Neural progenitor cell (in vitro differentiated cells): Measurements from ENCODE around the gene LBH. TPM values are rescaled to one million over a fixed set of nuclear protein-coding genes. Genes with fewer than 3 reads are reported as not detected.

ENCODE experiments used
- DNase-seq: peaks from one replicate; pipeline ENCODE4 v3.0.0-alpha.2; 2016; ENCODE audit warnings: low spot score
- H2AFZ ChIP-seq: fragments of 200-600 bp; sonication (generic); replicated peaks from 2 replicates; pipeline ENCODE4 v1.6.1; 2016; ENCODE audit warnings: antibody characterized with exemption
- H3F3A ChIP-seq: fragments of 200-600 bp; sonication (generic); 2 replicates; pipeline ENCODE4 v1.6.1; 2016; ENCODE audit warnings: antibody characterized with exemption, low read depth
- H3K27ac ChIP-seq: fragments of 200-600 bp; sonication (generic); 2 replicates; pipeline ENCODE4 v1.5.1; 2016; ENCODE audit warnings: mild to moderate bottlenecking
- H3K27me3 ChIP-seq: fragments of 200-600 bp; sonication (generic); 2 replicates; pipeline ENCODE4 v1.6.1; 2016; ENCODE audit warnings: mild to moderate bottlenecking, moderate library complexity
- H3K36me3 ChIP-seq: fragments of 200-600 bp; sonication (generic); 2 replicates; pipeline ENCODE4 v1.5.1; 2016
- H3K4me1 ChIP-seq: fragments of 200-600 bp; sonication (generic); 2 replicates; pipeline ENCODE4 v1.6.1; 2016; ENCODE audit warnings: mixed run types
- H3K4me2 ChIP-seq: fragments of 200-600 bp; sonication (generic); 2 replicates; pipeline ENCODE4 v1.6.1; 2016
- H3K4me3 ChIP-seq: fragments of 200-600 bp; sonication (generic); 2 replicates; pipeline ENCODE4 v1.5.1; 2016
- H3K79me2 ChIP-seq: fragments of 200-600 bp; sonication (generic); 2 replicates; pipeline ENCODE4 v1.6.1; 2016; ENCODE audit warnings: low read depth
- H3K9ac ChIP-seq: fragments of 200-600 bp; sonication (generic); 2 replicates; pipeline ENCODE4 v1.6.1; 2016
- H3K9me3 ChIP-seq: fragments of 200-600 bp; sonication (generic); 2 replicates; pipeline ENCODE4 v1.5.1; 2016; ENCODE audit warnings: low read depth
- H4K20me1 ChIP-seq: fragments of 200-600 bp; sonication (generic); 2 replicates; pipeline ENCODE4 v1.6.1; 2016; ENCODE audit warnings: low read depth
- H3K27ac Mint-ChIP-seq: 3 replicates; pipeline ENCODE4 v1.8.0; 2021; ENCODE audit warnings: mixed read lengths
- H3K27me3 Mint-ChIP-seq: 2 replicates; pipeline ENCODE4 v1.8.0; 2022; ENCODE audit warnings: low read depth, mild to moderate bottlenecking, inconsistent platforms, moderate library complexity, mixed read lengths; ENCODE audit not compliant: insufficient read depth
- H3K36me3 Mint-ChIP-seq: 3 replicates; pipeline ENCODE4 v1.8.0; 2021; ENCODE audit warnings: mixed read lengths
- H3K4me1 Mint-ChIP-seq: 3 replicates; pipeline ENCODE4 v1.8.0; 2021; ENCODE audit warnings: mixed read lengths
- H3K4me3 Mint-ChIP-seq: 3 replicates; pipeline ENCODE4 v1.8.0; 2021; ENCODE audit warnings: mild to moderate bottlenecking, moderate library complexity, mixed read lengths
- H3K9me3 Mint-ChIP-seq: 3 replicates; pipeline ENCODE4 v1.8.0; 2020; ENCODE audit warnings: mixed read lengths
- EZH2 ChIP-seq: fragments of 200-600 bp; sonication (generic); IDR thresholded peaks from 2 replicates; pipeline ENCODE4 v1.6.1; 2017; ENCODE audit warnings: antibody characterized with exemption, mild to moderate bottlenecking, moderate library complexity
- EZH2phosphoT487 ChIP-seq: fragments of 200-600 bp; sonication (generic); IDR thresholded peaks from 2 replicates; pipeline ENCODE4 v1.6.1; 2017; ENCODE audit warnings: antibody characterized with exemption
- total RNA-seq: library from RNA; depleted of rRNA; stranded (reverse); fragments of >200 nt; gene quantifications from 2 replicates; pipeline ENCODE4 v1.2.3, GENCODE V29; 2015; ENCODE audit warnings: low replicate concordance
- TF ChIP-seq, protein P1 (sequence below): fragments of 200-600 bp; sonication (generic); IDR thresholded peaks from 2 replicates; pipeline ENCODE4 v1.5.1; 2017; ENCODE audit warnings: antibody characterized with exemption, mild to moderate bottlenecking

Gene LBH
- total RNA-seq, 1 donor from 2014 or later: 4.2 TPM

DNA sequence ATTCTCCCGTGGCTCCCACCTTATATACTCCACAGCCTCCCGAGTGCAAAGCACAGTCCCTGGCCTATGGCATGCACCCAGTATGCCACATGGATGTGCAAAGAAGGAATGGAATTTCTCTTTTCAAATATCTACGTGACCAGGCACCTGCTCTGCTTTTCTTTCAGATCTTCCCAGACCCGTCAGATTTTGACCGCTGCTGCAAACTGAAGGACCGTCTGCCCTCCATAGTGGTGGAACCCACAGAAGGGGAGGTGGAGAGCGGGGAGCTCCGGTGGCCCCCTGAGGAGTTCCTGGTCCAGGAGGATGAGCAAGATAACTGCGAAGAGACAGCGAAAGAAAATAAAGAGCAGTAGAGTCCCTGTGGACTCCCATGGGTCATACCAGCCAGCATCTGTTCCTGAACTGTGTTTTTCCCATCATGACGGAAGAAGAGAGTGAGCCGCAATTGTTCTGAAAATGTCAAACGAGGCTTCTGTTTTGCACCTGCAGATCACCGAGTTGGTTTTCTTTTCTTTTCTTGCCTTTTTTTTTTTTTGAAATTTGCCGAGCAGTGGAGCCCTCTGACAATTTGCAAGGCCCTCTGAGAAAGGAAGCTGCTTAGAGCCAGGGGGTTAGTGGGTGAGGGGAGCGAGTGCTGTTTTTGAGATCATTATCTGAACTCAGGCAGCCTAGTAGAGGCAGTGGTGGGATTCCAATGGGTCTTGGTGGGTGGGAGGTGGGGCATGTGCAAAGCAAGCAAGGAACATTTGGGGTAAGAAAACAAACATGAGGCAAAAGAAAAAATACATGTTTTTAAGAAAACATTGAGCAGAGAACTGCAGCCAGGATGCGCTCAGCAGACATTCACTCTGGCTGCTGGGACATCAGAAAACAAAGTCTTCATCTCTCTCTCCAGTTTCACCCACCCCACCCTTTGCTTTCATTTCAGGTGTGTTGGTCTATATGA, 26.2 kb downstream of the LBH start:
- Mint-ChIP-seq H3K27me3 (peaks cover 4% of the 10 kb centered on the region), H3K36me3 (peaks cover 16% of the 10 kb centered on the region), H3K27ac (peak overlapping the region; percentile 44), H3K4me1 (peaks cover 13% of the 10 kb centered on the region), H3K4me3 (no peak overlapping the region), H3K9me3 (peaks cover 14% of the 10 kb centered on the region)
- Histone ChIP-seq H3K36me3 (no peaks in the 10 kb centered on the region), H3K27ac (no peak overlapping the region), H3F3A (no peaks in the 10 kb centered on the region), H3K4me1 (peaks cover 12% of the 10 kb centered on the region), H3K4me3 (no peak overlapping the region), H3K9me3 (no peaks in the 10 kb centered on the region), H3K4me2 (no peak overlapping the region), H3K79me2 (no peaks in the 10 kb centered on the region), H2AFZ (no peak overlapping the region), H3K27me3 (no peaks in the 10 kb centered on the region), H4K20me1 (no peaks in the 10 kb centered on the region), H3K9ac (no peak overlapping the region)
- DNase-seq: no peak
- TF ChIP-seq, protein P1, sequence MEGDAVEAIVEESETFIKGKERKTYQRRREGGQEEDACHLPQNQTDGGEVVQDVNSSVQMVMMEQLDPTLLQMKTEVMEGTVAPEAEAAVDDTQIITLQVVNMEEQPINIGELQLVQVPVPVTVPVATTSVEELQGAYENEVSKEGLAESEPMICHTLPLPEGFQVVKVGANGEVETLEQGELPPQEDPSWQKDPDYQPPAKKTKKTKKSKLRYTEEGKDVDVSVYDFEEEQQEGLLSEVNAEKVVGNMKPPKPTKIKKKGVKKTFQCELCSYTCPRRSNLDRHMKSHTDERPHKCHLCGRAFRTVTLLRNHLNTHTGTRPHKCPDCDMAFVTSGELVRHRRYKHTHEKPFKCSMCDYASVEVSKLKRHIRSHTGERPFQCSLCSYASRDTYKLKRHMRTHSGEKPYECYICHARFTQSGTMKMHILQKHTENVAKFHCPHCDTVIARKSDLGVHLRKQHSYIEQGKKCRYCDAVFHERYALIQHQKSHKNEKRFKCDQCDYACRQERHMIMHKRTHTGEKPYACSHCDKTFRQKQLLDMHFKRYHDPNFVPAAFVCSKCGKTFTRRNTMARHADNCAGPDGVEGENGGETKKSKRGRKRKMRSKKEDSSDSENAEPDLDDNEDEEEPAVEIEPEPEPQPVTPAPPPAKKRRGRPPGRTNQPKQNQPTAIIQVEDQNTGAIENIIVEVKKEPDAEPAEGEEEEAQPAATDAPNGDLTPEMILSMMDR: no peak
- TF ChIP-seq EZH2phosphoT487: no peak
- no peak for TF ChIP-seq EZH2

DNA sequence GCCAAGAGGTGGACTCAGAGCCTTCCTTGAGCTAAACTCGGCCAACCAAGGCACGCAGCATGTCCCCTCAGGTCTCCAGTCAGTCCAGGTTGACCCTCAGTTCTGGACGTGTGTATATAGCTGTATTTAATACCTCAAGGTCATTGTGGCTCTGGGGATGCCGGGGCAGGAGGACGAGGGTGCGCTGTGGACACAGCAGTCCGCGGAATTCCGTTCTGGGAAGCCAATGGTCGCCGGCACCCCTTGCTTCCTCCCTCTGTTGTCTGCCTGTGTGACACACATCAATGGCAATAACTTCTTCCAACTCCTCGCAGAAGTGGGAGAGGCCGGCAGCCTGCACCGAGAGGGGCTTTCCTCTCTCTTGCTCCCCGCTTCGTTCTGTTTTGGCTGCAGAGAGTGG, 27.7 kb downstream of the LBH start:
- Histone ChIP-seq H3K4me3 (no peak overlapping the region), H3K9ac (no peak overlapping the region), H3F3A (no peaks in the 10 kb centered on the region), H3K9me3 (no peaks in the 10 kb centered on the region), H3K79me2 (no peaks in the 10 kb centered on the region), H2AFZ (no peak overlapping the region), H3K4me1 (peaks cover 12% of the 10 kb centered on the region), H3K4me2 (no peak overlapping the region), H3K27me3 (no peaks in the 10 kb centered on the region), H4K20me1 (no peaks in the 10 kb centered on the region), H3K36me3 (no peaks in the 10 kb centered on the region), H3K27ac (no peak overlapping the region)
- TF ChIP-seq EZH2phosphoT487 (no peak), EZH2 (no peak)
- TF ChIP-seq, protein P1: no peak
- H3K36me3 Mint-ChIP-seq: peaks cover 16% of the 10 kb centered on the region
- DNase-seq: no peak
- peaks cover 17% of the 10 kb centered on the region for H3K9me3 Mint-ChIP-seq
- H3K4me3 Mint-ChIP-seq: no peak overlapping the region
- H3K27me3 Mint-ChIP-seq: peaks cover 2% of the 10 kb centered on the region
- H3K4me1 Mint-ChIP-seq: peaks cover 5% of the 10 kb centered on the region
- no peak overlapping the region for H3K27ac Mint-ChIP-seq

DNA sequence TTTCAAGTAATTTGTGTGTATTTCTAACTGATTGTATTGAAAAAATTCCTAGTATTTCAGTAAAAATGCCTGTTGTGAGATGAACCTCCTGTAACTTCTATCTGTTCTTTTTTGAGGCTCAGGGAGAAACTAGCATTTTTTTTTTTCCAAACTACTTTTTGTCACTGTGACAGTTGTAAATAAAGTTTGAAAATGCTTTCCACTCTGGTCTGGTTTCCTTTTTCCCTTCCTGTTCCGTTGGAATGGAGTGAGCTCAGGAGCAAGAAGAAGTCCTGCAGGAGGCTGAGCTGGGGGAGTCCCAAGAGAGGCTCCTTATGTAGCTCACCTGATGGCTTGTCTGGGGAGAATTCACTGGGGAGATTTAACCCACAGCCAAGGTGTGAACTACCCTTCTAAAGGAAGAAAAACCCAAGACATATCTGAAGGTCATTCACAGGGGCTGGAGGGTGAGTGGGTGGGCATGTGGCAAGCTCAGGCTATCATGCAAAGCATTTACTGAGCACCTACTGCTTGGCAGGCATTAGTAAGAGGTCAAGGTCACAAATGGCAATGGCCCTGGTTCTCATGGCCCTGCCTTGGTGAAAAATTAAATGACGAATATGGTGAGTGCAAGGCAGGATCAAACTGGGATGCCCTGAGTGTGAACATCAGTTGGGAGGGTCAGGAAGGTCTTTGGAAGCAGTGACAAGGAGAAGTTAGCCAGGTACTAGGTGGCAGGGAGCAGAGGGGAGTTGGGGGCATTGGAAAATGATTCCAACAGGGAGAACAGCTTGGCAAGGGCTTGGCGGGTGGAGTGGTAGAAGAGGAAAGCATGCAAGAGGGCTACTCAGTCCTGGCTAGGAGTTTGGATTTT, 28.7 kb downstream of the LBH start:
- Histone ChIP-seq H3K9me3 (no peaks in the 10 kb centered on the region), H3K9ac (no peak overlapping the region), H3F3A (no peaks in the 10 kb centered on the region), H2AFZ (no peak overlapping the region), H3K4me2 (no peak overlapping the region), H3K36me3 (no peaks in the 10 kb centered on the region), H3K79me2 (no peaks in the 10 kb centered on the region), H3K4me3 (no peak overlapping the region), H3K27ac (no peak overlapping the region), H3K27me3 (no peaks in the 10 kb centered on the region), H4K20me1 (no peaks in the 10 kb centered on the region), H3K4me1 (peaks cover 12% of the 10 kb centered on the region)
- TF ChIP-seq EZH2 (no peak), EZH2phosphoT487 (no peak)
- TF ChIP-seq, protein P1: no peak
- DNase-seq: no peak
- Mint-ChIP-seq H3K9me3 (peaks cover 17% of the 10 kb centered on the region), H3K4me1 (peaks cover 5% of the 10 kb centered on the region), H3K27me3 (peaks cover 2% of the 10 kb centered on the region), H3K27ac (no peak overlapping the region), H3K36me3 (peaks cover 16% of the 10 kb centered on the region), H3K4me3 (no peak overlapping the region)
